Esophagus mucosa (tissue), 1 donor: ENCODE results near the gene ROBO1. TPM values are rescaled to one million over a fixed set of nuclear protein-coding genes. Genes with fewer than 3 reads are reported as not detected.
"Not testable (repeated sequence)": the region's sequence is repeated elsewhere in the genome, so short reads cannot be mapped to it uniquely, and the experiment has no call there.

Experiments
- ATAC-seq: fragments of 200-7000 bp; cut with Tn5 transposase; one replicate; pipeline ENCODE4 v1.9.1; 2020
- total RNA-seq: library from RNA; stranded (reverse); gene quantifications from one replicate; pipeline ENCODE4 v1.2.4, GENCODE V29; 2023
- donor health status: DM: yes; HTN: yes; CAD: no.

ROBO1 gene
- total RNA-seq, 1 donor from 2014 or later = 52.4 TPM

DNA sequence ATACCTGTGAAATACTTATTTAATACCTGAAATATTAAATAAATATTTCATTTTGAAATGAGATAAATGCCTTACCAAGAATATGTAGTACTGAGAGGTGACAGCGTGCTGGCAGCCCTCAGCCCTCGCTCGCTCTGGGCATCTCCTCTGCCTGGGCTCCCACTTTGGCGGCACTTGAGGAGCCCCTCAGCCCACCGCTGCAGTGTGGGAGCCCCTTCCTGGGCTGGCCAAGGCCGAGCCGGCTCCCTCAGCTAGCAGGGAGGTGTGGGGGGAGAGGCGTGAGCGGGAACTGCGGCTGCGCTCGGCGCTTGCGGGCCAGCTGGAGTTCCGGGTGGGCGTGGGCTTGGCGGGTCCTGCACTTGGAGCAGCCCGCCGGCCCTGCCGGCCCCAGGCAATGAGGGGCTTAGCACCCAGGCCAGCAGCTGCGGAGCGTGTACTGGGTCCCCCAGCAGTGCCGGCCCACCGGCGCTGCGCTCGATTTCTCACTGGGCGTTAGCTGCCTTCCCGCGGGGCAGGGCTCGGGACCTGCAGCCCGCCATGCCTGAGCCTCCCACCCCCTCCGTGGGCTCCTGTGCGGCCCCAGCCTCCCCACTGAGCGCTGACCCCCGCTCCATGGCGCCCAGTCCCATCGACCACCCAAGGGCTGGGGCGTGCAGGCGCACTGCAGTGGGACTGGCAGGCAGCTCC is 467.7 kb downstream of the ROBO1 start:
- not testable (repeated sequence) for ATAC-seq

DNA sequence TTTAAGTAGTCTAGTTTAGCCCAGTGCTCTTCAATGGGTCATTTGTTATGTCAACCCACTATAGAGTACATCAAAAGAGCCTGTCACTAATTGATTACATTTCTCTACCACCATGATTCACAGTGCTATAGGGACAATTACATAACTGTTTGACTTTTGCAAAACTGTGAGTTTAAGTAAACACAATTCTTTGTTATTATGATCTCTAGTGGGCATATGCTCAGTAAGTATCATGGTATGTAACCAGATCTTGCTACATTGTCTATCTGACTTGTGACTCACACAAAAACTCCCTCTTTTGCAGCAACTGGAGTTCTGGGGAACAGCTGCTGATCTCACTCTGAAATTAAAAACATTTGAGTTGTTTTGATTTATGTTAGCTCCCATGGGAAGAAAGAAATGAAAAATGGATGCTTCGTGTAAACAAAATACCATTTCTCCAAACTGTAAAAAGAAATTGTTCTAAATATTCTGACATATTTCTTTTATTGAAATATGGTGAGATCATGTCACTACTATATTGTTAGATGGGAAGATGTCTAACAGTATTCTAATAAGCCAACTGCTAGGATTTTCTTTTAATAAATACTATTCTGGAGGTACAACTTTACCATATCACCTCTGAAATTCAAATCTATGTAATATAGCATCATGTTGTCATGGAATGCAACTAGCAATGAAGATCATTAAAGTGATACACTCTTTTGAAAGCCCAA is 470.4 kb downstream of the ROBO1 start:
- peak; percentile 85 for ATAC-seq

DNA sequence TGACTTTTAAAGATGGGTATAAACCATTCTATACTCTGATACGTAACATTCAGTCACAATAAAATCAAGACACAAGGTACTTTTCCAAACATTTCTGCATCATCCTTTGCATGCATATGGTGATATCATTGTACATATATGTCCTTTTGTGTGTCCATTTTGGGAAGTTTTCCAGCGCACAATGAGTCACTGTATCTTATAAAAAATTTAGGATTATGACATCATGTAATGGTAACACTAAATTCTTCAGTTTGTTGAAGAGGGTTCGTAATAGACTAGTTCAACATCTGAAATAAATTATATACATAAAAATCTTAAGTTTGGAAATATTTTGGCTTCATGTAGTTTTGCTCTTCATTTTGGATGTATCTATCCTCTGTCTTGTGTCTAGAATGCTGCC is 480.9 kb downstream of the ROBO1 start:
- ATAC-seq = no peak

DNA sequence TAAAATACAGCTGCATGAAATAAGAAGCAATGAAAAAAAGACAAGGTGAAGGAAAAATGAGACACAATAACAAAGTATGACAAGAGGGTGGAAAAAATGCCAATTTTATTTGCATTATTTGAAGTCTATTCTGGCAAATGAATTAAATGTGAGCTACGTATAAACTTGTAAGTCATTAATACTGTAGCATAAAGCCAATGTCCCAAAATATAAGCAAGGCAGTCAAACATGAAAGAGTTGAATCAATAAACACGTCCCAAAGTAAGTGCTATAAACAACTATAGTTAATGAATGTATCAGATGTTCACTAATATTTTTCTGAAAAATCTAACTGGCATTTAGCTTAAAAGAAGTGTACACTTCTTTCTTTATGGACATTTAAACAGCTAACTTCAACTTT is 481.9 kb downstream of the ROBO1 start:
- ATAC-seq = no peak

DNA sequence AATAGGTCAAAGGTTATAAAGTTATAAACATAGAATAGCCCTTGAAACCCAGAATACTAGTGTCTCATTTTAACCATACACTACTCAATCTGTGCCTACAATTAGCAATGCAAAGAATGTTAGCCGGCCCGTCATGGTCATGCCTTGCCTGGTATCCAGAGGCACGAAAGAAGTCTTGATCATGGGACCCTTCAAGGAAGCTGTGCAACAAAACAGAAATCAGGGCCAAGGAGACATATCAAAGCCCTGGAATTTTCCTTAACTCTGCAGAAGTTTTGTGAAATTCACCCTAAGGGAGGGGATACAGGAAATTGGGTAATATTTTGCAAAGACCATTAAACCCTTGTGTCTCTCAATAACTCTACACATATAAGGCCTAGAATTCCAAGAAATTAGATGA is 482.4 kb downstream of the ROBO1 start:
- no peak for ATAC-seq

DNA sequence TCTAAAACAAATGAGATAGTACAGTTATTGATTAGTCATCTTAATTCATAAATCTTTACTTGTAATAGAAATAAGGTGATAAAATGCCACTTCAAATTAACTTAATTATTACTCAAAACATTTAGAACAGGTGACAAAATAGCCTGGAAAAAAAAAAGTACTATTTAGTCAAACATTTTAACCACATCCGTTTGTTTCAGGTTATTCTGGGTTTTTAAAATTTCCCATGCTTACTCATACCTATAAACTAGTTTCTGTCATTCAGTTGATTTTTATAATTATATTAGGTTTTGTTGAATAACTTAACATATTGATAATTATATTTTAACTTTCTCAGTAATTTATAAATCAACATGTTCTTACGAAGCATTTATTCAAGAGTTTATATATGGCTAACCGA is 483.0 kb downstream of the ROBO1 start:
- no peak for ATAC-seq

DNA sequence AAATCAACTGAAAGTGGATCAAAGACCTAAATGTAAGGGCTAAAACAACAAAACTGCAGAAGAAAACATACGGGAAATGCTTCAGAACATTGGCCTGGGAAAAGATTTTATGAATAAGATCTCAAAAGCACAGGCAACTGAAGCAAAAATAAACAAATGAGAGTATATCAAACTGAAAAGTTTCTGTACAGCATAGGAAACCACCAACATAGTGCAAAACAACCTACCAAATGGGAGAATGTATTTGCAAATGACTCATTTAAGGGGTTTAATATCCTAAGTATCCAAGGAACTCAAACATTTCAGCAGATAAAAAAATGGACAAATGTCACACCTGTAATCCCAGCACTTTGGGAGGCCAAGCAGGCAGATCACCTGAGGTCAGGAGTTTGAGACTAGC is 489.1 kb downstream of the ROBO1 start:
- ATAC-seq = no peak

DNA sequence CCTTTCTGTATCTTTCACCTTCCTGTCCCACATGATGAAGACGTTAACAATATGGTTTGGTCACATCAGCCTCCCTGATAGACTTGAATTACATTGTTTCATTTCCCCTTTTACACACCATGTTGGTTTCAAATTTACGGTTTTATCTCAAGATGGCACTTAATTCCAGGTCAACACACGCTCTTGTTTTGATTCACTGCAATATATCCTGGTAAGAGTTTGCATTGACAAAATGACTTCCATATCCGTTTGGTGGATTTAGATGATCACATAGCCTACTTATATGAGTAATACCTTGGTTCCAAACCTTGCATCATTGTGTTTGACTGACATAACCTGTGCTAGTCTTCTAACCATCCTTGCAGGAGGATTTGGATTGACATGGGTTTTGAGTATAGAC is 499.4 kb downstream of the ROBO1 start:
- no peak for ATAC-seq

DNA sequence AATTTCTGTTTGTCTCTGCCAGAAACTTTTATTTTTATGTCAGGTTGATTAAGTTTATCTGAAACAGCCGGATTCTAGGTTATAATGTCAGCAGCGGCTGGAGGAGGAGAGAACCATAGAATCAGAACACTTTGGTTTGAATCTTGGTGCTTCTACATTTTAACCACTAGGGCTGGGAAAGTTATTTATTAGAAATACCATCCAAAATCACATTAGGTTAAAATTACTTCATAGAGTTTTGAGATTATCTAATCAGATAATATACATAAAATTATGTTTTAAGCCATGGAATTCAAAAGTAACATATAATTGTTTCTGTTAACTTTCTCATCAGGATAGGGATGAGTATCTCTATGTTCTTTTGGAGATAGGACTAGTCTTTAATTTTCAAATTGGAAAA is 502.9 kb downstream of the ROBO1 start:
- no peak for ATAC-seq

DNA sequence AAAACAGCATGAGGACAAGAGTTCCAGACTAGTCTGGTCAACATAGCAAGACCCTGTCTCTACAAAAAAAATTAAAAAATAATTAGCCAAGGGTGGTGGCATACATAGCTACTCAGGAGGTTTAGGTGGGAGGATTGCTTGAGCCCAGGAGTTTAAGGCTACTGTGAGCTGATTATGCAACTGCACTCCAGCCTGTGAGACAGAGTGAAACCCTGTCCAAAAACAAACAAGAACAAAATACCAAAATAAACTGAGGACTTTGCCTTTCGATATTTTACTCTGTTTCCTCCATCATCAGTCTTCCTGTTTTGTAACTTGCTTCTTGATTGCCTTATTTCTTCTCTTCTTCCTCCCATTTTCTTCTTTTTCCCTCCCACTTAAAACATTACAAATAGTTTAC is 504.4 kb downstream of the ROBO1 start:
- ATAC-seq = no peak

DNA sequence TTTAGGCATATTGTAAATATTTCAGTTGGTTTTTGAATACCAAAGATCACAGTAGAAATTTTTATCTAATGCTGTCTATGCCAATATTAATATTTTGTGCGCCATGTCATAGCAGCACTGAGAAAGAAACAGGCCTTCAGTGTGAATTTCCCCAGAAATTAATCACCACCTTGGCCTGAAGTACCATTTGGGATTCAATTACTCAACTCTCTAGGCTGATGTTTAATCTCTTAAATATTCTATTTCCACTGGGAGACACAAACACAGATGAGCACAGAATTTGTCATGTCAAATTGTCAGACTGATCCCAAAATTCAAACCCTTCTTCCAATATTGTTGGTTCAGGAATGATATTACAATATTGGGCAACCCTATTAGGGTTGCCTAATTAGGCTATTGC is 509.3 kb downstream of the ROBO1 start:
- no peak for ATAC-seq

DNA sequence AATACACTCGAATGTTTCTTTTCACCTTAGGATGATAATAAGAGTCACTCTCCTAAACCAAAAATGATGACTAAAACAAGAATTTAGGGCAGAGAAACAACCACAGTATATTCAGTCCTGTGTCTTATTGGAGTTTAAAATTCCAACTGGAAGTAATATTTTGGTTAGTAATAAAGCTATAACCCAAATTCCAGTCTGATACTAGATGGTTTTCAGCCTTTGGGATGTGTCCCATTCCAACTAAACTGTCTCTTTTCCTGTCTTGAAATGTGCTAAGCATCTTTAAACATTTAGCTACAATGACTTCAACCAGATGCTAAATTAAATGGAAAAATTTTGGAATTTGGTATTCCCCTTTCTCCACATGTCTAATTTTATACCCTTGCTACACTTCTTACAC is 510.0 kb downstream of the ROBO1 start:
- no peak for ATAC-seq

DNA sequence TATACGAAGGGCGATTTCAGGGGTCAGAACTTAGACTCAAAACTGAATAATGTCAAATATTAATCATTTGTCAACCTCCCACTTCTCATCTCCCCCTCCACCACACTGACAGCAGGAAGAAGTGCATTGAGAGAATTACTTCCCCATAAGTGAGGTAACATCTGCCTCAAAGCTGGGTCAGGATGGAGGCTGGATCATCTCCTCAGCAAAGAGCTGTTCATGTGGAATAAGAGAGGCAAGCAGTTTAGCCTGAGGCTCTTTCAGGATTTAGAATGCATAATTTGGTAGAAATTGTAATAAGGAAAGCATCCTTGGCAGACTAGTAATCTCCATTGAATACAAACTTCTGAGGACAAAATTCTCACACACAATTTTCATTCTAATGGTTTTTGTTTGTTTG is 512.1 kb downstream of the ROBO1 start:
- no peak for ATAC-seq

DNA sequence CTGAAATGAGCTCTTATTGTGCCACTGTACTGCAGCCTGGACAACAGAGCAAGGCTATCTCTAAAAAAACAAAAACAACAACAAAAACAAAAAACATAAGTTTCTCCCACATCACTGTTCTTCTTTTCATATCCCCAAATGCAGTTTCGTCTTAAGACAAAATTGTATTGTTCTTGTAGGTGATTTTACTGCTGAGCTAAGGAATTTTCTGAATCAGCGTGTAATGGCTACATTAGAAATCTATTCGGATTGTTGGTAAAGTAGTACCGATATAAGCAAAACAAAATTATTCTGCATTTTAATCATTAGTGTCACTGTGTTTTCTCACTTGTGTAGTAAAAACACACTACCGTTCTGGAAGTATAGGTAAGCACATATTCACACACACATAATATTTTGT is 512.5 kb downstream of the ROBO1 start:
- no peak for ATAC-seq

DNA sequence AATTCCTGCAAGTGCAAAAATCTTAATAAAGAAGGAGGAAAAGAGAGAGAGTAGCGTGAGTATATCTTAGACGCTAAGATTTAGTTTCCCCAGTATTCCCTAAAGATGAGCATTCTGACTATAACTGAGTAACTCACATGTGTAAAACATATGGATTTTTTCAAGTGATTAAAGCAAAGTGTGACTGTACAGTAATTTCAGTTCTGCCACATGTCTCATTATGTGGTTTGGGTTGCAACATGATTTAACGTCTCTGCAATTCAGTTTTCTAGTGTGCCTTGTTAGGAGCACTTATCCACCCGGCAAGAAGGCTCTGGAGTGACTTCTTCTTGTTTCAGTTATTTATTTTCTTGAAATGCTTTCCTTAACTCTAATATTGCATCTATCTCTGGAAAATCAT is 514.1 kb downstream of the ROBO1 start:
- no peak for ATAC-seq

DNA sequence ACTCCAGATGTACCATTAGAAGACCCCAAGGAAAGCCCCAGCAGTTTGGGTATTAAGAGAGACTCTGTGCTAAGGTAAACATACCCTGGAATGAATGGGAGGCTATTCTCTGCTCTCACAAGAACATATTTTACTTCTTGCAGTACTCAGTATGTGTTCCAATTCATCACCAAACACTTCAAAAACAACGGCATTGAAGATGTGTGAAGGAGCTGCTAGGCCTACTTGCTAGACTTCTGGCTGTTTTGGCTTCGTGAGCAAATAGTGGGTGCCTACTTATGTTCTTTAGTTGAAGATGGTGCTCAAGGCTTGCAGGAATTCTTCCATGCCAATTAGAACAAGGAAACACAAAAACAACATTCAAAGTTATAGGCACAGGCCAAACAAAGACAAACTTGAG is 514.5 kb downstream of the ROBO1 start:
- ATAC-seq = no peak

DNA sequence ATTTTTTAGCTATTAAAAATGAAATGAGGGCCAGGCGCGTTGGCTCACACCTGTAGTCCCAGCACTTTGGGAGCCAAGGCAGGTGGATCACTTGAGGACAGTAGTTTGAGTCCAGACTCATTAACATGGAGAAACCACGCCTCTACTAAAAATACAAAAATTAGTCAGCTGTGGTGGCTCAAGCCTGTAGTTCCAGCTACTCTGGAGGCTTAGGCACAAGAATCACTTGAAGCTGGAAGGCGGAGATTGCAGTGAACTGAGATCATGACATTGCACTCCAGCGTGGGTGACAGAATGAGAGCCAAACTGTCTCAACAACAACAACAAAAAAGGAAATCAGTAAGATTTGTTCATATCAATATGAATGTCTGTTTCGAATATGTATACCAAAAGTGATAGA is 517.1 kb downstream of the ROBO1 start:
- peak; percentile 64 for ATAC-seq

DNA sequence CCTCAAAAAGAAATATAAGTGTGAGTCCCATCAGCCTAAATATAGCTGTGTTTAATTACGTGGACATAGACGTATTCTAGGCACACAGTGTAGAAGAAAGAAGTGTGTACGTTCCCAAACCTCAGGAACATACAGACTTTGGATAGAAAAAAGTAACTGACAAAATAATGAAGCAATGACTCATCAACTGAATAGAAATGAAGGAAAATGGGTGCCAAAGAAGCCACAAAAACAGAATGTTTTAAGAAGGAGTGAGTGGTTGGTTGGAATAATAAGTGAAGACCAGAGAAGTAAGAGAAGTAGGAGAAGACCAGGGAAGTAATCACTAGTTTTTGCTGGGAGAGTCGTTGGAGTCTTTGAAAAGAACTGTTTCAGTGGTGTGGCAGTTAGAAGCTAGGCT is 518.1 kb downstream of the ROBO1 start:
- no peak for ATAC-seq

DNA sequence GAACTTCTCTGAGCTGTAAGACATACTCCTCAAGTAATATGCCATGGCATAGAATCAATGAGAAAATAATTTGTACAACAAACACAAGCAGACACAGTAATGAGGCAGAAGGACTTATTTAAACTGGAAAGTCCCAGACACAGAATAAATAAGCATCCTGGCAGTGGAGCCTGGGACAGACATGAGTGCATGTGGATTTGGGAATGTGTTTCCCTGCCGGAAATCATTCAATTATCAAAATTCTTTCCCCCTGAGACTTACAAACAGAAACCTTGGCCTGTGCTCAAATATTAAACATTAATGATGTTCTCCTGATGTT is 520.1 kb downstream of the ROBO1 start:
- ATAC-seq = no peak

DNA sequence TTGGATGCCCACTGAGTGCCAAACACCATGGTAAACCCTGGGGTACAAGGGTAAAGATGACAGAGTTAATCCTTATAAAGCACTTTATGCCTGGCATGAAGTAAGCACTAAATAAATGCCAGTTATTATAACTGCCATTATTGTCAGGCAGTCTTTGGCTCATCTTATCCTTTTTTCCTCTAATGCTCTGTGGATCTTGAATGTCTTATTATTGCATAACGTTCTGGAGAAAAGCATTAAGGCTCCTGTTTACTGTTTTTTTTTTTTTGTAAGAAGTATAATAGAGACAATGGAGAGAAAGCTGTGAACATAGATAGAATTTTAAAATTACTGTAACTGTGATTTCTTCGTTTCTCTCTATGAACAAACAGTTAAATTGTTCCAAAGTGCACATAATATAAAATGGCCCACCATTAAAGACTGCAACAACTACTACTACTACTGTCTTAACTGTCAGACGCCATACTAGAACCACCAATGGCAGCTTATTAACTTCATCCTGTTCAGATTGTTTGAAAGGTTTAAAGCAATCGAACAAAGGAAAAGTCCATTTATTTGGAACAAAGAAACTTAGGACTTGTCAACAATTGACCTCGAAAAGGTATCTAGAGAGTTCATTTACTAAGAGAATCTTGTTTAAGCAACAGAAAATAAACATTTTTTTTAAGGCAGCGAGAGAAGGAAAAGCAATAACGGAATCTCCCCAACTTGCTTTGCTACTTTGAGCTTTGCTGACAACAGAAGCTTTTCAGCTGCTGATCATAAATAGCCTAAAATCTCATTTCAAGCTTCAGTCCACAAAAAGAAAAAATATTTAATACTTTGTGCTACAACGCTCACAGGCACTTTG is 520.7 kb downstream of the ROBO1 start:
- no peak for ATAC-seq

DNA sequence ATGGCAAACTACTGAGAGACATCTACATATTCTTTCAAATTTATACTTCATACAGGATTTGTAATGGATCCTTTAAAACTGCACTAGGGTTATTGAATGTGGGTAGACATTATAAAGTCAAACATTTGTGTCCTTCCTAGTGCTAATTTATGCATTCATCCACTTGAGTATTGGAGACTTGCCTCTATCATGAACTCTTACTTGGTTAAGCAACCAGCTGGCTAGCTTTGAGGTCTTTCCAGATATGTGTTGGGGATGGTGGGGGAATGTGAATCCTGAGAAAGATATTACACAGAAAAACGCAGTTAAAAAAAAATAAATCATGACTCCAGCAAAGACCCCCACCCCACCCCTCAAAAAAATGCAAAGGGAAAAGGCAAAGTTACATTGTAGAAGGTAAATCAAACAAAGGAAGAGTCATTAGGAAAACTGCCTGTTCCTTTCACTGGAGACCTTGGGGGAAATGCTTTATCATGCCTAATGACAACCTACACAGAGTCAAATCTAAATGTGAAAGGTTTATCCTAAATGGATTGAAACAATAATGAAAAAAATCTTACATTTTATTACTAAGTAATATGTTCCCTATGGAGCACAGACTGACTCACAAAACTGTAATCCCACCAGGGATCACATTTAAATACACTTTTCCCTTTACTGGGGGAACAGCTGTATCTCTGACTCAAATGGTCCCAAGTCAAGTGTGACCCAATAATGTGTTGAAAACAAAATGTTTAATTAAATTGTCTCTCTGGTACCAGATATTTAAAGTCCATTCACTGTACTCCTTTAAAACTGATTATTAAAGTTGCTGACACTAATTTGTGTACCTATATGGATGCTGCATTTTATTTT is 522.3 kb downstream of the ROBO1 start:
- no peak for ATAC-seq

DNA sequence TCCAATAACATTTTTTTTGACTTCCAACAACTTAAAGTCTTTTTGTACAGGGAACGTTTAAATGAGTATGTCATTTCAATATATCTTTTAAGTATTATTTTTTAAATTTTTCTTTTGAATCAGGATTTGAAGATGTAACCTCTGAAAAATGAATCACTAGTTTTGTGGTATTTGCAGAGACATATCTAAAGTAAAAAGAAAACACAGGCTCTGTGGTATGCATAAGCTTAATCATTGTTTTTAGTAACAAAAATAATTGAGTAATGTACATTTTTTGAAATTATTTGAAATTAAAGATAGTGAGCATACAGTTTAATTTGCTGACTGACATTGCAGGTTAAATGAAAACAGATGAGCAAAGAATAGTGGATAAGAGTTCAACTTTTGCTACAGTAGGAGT is 531.3 kb downstream of the ROBO1 start:
- ATAC-seq = no peak
